NCI-H1417 treated with DMSO at 0.1 percent for 48 hours (cell line): ENCODE measurements around the gene KIRREL3.
A peak's percentile ranks its signal among the peaks of the same experiment; 100 is the strongest.

Experiments used
- DNase-seq: peaks from one replicate; lab custom pipeline; 2025; lab: John Stamatoyannopoulos, UW

The KIRREL3 gene

DNA sequence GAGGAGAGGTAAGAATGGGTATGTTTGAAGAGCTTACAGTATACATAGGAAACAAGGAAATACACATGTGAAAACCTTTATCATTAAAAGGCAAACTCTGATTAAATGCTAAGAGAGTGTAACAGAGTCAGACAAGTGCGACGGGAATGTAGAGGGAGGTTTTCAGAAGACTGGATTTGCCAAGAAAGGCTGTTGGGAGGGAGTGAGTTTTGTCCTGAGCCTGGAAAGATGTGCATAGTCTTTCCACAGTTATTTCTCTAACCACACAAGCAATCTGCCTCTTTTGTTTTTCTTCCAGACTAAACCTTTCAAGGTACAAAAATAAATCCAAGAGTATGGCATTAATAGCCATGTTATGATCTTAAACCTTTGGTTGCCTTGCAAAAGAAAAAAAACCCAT, 170.9 kb downstream of the KIRREL3 start:
- no peak for DNase-seq

DNA sequence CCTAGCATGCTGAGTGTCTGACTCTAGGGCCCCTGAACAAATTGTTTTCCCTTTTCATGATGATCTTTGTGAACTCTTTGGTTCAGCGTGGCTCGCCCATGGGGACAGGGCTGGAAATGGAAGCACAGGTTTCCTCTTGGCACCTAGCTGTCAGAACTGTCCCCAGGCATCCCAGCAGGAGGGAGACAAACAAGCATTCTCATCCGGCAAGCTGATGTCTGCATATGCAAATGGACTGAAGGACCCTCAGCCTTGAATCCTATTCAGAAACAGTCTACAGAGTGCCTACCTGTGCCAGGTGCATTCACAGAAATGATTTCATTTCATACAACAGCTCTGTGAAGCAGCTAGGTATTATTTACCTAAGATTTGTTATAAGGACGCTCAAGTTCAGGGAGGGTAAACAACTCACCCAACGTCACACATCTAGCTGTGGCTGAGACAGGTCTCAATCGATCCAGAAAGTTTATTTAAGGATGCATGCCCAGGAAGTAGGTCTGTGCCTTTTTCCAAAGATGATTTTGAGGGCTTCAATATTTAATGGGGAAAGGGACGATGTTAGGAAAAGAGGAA, 176.4 kb downstream of the KIRREL3 start:
- DNase-seq = peak; percentile 81

DNA sequence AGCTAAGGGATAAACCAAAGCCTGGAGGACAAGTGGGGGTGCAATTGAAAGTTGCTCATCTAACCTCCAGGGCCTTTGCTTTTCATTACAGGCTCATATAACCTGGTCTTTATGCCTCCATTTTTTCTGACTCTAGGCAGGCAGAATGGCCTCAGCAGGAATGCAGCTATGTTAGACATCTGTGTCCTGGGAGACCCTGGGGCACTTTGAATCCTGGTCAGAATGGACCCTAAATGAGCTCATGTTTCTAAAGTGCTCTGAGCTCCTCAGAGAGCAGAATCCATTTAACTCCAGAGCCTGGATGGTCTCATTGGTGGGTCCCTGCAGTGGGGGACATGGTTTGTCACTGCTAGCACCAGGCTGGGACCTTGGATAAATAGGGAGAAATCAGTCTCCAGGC, 177.3 kb downstream of the KIRREL3 start:
- DNase-seq = no peak

DNA sequence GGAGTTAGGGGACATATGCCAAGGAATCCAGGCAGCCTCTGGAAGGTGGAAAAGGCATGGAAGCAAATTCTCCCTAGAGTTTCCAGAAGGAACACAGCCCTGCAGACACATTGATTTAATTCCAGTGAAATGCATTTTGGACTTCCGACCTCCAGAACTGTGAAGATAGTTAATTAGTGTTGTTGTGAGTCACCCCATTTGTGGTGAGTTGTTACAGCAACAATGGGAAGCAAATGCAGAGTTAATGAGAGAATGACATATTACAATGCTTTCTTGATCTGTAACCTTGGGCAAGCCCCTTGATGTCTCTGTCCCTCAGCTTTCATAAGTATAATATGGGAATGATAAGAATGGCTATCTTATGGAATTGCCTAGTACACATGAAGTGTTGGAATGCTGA, 178.7 kb downstream of the KIRREL3 start:
- DNase-seq = no peak

DNA sequence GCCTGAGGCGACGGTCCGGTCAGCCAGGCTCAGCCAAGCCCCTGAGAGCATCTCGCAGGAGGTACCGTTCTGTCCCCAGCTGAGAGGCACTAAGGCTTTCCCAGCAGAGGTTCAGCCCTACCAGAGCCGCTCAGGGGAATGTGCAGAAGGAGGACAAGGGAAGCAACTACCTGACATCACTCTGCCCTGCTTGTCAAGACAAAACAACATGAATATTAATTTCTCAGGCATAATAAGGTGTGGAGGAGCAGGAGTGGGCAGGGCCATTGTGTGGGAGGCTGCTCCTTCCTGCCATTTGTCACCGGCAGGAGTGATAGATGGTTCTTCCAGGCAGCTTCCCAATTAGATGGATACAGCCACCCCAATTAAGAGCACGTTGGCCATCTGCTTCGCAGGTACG, 181.4 kb downstream of the KIRREL3 start:
- DNase-seq = no peak

DNA sequence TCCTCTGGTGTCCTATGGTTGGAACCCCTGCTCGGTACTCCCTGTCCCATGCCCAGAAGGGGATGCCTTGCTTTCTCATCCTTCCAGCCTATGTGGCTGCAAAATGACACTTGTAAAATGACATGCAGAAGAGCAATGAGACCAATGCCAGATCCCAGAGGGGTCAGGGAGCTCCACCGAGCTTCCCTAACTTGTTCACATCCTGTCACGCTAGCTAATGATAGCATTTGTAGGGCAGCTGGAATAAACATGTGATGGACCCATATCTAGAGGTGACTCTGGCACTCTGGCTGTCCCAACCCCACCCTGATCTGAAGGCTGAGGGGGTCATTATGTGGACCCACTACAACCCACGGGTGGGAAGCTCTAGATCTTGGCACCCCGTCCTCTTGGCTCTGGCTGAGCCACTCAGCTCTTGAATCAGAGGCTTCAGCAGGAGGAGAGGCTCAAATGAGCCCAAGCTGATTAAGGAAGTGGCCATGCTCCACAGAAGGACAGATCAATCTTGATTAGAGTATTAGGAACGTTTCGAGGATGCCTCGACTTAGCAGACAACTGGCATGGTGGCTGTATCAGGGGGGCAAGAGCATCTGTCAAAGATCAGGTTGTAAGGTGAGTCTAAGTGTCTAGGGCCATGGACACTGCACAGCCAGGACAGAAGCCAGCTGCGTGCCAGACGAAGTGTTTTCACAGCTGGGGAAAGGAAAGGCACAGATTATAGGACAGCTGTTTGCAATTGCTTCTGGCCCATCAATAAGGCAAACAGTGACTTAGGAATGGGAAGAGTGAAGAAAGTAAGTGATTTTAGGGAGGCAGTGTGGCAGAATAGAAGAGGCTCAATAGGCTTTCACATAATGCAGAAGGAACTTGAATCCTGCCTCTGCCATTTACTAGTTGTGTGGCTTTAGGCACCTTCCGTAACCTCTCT, 182.8 kb downstream of the KIRREL3 start:
- DNase-seq = no peak

DNA sequence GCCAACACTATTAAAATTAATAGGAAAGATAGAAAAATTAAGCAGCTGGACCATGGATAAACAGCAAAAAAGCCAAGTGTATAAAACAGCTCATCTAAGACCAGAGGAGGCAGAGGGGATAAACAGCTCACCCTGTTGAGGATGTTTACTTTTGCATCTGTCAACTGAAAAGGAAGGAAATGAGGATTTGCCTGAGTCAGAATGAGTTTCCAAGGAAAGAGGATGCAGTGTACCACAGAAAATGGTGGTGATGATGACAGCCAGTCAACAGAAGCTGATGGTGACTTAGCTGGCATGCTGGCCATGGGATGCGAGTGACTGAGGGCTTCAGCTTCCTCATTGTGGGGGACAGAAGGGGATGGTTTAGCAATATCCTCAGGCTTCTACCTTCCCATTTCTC, 183.5 kb downstream of the KIRREL3 start:
- DNase-seq = no peak

DNA sequence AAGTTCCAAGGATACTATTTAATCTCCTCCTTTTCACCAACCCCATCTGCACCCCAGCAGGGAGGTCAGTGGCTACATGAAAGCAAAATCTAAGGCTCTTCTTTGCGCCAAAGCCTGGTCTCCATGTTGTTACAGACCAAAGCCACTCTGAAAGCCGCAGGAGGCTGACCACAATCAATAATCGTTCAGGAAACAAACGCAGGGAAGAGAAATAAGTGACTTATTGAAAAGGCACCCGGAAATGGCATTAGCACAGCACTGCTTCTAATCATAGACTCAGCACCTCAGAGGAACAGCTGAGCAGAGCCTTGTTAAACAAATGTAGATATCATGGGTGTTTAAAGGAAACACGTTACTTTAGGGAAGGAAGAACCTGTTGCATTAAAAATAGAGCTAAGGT, 183.9 kb downstream of the KIRREL3 start:
- DNase-seq = no peak

DNA sequence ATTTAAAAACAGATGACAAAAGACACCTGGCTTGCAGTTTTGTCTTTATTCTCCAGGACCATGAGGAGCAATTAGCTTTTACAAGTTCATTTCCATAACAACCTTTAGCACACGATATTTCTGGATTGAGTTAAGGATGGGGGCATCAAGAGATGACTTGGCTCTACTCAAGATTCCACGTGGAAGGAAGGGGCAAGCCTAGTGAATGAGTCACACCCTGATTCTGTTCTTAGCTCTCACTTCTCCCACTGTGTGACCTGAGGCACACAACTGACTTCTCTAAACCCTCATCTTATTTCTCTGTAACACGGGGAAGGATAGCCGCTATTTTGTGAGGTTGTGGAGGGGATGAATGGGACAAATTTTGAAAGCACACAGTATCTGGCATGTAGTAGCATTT, 185.5 kb downstream of the KIRREL3 start:
- no peak for DNase-seq

DNA sequence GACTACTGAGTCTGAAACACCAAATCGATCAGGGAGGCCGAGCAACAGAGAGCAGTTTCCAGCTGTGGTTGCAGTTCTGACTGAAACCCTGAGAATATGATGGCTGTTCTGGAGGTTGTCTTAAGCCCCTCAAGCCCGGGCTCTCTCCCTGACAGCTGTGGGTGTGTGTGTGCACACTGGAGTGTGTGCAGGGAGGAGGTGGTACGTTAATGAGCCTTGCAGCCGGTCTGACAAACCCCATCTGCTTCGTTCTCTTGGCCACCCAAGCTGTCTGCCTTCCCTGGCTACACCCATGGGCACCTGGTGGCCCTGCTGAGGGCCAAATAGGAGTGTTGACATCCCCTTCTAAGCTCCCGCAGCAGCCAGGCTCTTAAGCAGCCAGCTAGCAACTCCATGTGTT, 189.8 kb downstream of the KIRREL3 start:
- no peak for DNase-seq

DNA sequence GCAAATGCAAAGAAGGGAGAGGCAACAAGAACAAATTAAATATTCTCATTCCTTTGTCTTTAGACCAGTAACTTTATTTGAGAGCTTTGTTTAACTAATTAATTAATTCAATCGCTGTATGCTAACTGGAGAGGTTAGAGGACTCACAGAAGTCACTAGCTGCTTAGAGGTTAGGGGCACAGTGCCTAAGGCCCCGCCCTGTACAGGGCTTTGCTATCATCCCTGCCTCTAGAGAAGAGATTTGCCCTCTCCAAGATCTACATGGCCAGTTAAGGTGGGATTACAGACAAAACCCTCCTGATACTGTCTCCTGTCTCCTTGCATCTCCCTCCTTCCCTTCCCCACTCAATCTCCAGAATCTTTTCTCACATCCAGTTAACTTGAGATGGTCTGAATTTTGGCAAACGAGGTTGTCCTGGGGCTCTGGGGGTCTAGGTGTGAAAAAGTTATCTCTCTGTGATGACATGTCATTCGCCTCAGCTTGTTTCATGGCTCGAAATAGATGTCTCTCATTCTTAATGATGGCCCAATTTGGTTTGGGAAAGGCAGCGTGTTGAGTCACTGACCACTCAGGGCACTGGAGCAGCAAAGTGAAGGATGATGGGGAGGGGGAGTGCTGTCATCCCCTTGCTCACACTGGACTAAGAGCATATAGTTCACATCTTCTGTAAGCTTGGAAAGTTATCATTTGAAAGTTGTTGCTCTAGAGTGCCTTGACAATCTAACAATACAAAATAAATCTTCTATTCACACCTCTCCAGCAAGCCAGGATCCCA, 190.9 kb downstream of the KIRREL3 start:
- no peak for DNase-seq

DNA sequence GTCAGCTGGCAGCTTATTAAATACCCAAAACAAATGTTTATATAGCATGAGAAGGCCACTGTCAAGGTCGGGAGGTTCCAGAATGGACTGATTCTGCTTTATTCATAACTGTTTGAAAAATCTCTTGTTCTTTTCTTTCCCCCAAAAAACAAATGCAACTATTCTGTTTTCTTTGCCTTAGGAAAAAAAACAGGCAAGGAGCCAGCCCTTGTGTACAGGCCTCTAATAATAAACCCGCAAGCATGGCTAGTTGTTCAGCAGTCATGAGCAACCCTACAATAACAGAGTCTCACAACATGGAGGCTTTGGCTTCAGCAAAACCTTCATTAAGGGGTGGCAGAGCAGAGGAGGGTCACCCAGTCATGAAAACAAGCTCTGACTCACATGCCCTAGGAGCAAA, 191.7 kb downstream of the KIRREL3 start:
- no peak for DNase-seq

DNA sequence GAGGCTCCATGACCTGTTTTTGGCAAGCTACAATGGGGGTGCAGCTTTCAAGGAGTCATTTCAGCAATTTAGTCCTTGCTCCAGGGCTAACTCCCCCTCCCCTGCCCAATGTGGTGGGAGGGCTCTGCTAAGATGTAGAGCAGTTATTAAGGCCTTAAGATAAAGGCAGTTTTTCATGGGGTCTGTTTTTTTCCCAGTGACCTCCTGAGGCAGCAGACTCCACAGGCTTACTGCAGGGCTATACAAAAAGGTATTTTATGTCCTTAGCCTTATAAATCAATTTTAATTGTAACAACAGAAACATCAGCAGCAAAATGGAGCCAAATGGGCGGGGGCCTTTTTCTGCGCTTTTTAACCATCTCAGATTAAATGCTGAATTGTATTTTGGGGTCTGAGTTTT, 192.3 kb downstream of the KIRREL3 start:
- DNase-seq = no peak

DNA sequence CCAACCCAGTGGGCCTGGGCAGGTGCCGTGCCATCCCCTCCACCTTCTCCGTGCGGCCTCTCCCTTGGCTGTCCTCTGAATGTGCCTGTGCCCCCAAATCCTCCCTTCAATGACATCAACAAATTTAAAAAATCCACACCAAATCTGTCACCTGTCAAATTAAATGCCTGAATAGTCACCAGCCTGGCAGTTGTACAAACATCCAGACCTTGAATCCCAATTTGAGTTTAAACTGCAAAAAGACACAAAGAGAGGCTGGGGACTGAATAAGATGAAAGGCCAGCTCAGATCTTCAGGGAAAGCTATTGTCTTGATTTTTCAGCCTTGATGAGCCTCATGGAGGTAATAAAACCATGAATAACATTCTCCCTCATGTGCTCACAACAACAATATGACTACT, 194.7 kb downstream of the KIRREL3 start:
- no peak for DNase-seq

DNA sequence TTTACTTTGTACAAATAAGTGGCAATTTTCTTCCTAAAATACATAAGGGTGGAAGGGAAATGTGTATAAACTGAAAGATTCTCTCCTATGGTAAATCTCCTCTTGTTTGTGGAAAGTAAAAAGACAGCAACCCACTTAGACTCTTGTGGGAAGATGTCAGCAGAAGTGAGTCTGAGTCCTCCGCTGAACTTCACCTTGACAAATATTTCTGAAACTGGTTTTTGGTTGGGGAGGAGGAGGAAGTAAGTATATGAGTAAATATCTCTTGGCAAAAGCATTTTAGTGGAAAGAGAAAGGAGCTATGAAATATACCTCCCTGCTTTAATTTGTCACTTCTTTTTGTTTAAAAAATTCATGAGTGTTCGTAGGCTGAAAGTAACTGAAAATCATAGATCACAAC, 196.2 kb downstream of the KIRREL3 start:
- DNase-seq = no peak

DNA sequence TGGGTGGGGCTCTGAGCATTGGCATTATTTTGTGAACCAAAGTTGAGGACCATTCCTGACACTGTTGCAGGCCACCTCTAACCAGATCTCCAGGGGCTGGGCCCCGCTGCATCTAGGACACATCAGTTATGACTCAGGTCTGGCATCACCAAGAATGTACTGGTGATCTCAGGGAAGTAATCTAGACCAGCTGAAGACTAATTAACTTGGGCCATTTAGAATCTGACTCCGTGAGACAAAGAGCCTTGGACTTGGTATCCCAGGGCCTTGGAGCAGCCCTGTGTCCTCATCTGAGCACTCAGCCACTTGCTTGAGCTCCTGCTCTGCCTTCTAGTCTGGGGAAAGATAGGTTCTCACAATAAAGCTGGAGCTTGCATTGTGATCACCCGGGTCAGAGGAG, 200.6 kb downstream of the KIRREL3 start:
- DNase-seq = no peak

DNA sequence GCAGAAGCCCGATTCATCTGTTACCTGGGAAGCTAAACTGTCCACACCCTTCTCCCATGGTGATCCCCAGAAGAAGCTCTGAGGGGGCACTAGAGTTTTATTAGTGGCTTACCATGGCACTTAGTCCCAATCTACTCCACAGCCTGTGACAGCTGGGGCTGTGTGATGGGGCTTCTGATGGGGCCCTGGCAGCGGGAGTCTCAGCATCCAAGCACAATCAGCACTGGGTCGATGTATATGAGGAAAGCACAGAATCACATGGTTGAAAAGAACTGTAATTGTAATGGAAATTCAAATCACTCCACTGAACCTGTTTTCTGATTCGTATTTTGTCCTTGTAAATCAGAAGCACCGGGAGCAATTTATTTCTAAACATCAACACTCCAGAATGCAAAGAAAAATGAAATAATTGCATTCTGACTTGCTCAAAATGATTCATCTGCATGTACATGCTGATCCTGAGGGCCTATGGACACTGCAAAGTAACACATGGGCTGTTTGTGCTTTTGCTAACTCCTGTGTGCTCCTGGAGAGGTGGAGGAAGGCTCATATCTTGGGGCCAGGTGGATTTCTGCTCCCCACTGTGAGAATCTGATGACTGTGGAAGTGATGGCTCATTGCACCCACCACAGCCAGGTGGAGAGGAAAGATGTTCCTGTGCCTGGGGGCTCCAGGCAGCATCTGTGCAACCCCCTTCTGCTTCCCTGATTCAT, 203.0 kb downstream of the KIRREL3 start:
- no peak for DNase-seq

DNA sequence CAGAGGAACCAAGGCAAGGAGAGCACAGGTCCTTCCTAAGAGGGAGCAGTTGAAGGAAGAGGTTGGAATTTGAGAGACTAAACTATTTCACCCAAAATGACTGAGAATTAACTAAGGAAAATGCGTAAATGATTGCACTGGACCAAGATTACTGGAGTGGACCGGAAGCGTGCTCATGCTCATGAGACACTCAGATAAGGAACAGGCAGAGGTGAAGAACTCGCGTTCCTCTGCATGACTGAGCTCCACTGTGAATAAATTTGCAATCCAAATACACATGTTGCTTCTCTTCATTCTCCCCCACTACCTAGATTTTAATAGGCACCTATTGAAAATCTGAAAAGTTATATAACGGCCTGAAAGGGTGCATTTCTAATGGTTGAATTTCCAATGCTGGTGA, 207.0 kb downstream of the KIRREL3 start:
- DNase-seq = no peak

DNA sequence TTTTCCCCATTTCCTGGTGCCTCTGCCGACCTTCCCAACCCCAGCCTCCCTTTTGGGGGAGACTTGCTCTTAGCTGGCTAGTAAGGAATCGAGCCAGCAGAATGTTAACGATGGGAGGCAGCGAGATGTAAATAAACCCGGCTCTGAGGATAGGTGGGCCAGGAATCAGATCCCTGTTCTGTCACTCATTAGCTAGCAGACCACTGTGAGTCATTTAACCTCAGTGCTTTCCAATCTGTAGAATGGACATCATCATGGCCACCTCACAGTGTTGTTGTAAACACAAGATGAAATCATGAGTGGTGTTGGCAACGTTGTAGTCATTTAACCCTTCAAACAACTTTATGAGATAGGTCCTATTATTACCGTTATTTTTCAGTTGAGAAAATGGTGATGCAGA, 208.6 kb downstream of the KIRREL3 start:
- DNase-seq = no peak

DNA sequence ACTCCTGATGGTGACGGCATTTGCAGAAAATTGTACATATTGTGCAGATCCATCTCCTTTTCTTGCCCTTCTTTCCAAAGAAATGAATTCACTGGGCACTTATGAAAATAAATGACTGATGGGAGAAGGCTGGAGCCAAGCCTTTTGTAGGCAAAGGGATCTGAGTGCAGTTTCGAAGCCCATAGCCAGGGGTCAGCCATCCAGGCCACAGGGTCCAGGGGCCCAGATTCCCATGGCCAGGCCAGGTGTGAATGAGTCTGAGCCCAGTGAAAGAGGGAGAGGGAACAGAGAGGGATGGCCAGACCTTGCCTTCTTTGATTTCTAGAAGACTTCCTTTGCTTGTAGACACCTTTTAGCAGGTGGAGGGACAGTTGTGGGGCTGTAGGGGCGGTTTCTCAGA, 209.1 kb downstream of the KIRREL3 start:
- DNase-seq = no peak

DNA sequence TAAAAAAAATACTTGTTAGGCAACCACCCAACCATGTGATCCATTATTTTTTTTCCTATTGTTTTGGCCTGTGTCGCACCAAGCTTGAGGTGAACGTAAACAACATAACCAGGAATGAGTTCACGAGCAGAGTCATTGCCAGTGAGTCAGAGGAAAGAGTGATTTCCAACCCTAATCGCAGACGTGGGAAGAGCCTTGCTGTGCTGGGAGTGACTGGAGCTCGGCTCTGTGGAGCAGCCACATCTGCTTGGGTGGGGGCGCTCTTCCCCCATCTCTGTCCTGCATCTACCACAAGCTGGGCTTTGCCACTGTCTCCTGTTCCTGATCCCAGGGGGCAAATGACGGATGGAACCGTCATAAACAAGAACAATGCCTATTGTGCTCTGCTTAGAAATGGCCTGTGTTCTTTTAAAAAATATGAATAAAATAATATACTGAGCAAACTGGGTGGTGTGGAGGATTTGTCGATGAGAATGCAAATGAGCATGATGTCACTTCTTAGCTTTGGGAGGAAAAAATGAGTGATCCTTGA, 210.0 kb downstream of the KIRREL3 start:
- no peak for DNase-seq

DNA sequence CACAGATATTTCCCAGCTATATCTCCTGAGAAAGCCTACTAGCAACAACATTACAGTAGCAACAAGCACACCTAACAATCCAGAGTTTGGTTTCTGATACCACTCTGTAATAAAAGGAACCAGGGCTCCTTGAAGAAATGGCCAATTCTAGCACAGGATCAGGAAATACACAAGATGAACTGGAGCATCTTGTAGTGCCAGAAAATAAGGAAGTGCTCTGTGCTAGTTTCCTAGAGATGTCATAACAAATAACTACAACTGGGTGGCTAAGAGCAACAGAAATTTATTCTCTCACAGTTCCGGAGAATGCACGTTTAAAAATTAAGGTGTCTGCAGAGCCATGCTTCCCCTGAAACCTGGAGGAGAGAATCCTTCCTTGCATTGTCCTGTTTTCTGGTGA, 217.8 kb downstream of the KIRREL3 start:
- DNase-seq = no peak
